ENCODE data around the gene BMPR1B.

Gene BMPR1B

GRCh38 chr4:94957030-94957429 is 199.3 kb downstream of the BMPR1B start:
- peak; percentile 33 for DNase-seq (ENCODE audit: low read depth)
- TF ChIP-seq, protein P1, sequence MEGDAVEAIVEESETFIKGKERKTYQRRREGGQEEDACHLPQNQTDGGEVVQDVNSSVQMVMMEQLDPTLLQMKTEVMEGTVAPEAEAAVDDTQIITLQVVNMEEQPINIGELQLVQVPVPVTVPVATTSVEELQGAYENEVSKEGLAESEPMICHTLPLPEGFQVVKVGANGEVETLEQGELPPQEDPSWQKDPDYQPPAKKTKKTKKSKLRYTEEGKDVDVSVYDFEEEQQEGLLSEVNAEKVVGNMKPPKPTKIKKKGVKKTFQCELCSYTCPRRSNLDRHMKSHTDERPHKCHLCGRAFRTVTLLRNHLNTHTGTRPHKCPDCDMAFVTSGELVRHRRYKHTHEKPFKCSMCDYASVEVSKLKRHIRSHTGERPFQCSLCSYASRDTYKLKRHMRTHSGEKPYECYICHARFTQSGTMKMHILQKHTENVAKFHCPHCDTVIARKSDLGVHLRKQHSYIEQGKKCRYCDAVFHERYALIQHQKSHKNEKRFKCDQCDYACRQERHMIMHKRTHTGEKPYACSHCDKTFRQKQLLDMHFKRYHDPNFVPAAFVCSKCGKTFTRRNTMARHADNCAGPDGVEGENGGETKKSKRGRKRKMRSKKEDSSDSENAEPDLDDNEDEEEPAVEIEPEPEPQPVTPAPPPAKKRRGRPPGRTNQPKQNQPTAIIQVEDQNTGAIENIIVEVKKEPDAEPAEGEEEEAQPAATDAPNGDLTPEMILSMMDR (IDR thresholded peaks at IDR 0.05; ENCODE audit: insufficient read depth, low read depth, low read length, missing control alignments): no peak
- no peak overlapping the region for H3K4me3 ChIP-seq (ENCODE audit: low read length)

DNA sequence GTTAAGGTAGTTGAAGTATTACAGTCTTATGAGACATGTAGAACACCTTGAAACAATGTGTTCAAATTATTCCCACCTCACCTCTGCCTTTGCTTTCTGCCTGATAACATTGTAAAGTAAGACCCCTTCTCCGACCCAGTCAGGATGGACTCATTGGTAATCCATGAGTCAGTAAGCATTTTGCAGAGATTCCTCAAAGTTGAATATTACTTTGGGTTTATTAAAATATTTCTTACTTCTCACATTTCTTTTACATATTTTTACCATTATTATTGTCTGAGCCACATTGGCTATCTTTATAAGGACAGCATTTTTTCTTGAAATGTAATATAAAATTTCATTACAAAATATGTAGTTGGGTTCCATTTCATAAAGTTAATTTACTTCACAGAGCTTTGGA is 201.6 kb downstream of the BMPR1B start:
- no peak for DNase-seq (ENCODE audit: low read depth)
- TF ChIP-seq, protein P1 (IDR thresholded peaks at IDR 0.05; ENCODE audit: insufficient read depth, low read depth, low read length, missing control alignments): no peak
- no peak overlapping the region for H3K4me3 ChIP-seq (ENCODE audit: low read length)

GRCh38 chr4:94960708-94961107 is 203.0 kb downstream of the BMPR1B start:
- DNase-seq (ENCODE audit: low read depth): no peak
- no peak overlapping the region for H3K4me3 ChIP-seq (ENCODE audit: low read length)
- TF ChIP-seq, protein P1 (IDR thresholded peaks at IDR 0.05; ENCODE audit: insufficient read depth, low read depth, low read length, missing control alignments): no peak

DNA sequence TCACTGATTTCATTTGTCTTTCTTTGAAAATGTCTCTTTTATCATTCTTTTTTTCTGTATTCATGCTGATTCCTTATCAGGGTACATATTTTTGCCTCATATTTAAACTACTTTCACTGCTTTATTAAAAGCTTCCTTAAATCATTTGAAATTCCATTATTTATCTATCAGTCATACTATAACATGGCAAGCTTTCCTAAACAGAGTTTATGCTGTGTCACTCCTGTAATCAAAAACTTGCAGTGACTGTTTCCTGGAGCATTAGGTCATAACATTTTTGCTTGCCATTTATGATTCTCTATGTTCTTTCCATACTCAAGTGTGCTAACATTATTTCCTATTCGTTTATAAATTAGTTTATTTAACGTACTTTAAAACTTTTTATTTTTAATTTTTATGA is 203.7 kb downstream of the BMPR1B start:
- H3K4me3 ChIP-seq (ENCODE audit: low read length): no peak overlapping the region
- TF ChIP-seq, protein P1 (IDR thresholded peaks at IDR 0.05; ENCODE audit: insufficient read depth, low read depth, low read length, missing control alignments): no peak
- DNase-seq (ENCODE audit: low read depth): peak; percentile 16

DNA sequence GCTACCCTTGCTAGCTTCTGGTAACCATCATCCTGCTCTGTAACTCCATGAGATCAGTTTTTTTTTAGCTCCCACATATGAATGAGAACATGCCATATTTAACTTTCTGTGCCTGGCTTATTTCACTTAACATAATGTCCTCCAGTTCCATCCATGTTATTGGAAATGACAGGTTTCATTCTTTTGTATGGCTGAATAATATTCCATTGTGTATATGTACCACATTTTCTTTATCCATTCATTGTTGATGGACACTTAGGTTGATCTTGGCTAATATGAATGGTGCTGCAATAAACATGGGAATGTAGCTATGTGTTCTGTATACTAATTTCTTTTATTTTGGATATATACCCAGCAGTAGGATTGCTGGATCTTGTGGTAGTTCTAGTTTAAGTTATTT is 204.7 kb downstream of the BMPR1B start:
- no peak overlapping the region for H3K4me3 ChIP-seq (ENCODE audit: low read length)
- DNase-seq (ENCODE audit: low read depth): no peak
- TF ChIP-seq, protein P1 (IDR thresholded peaks at IDR 0.05; ENCODE audit: insufficient read depth, low read depth, low read length, missing control alignments): no peak

DNA sequence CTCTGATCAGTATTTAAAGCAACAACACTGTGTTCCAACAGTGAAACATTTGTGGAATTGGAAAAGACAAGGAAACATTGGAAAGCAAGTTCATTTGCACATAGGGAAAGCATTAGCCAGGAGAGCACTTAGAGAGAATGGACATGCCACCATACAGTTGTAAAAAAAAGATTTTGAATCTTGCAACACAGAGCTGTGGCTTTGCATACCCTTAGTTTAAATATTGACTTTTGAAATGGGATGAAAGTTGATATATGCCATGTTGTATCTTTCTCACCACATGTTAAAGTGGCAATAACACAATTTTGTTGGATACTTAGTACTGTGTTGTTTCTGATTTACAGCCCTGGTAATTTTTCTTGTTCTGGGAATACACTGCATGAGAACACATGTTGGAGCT is 208.1 kb downstream of the BMPR1B start:
- TF ChIP-seq, protein P1 (IDR thresholded peaks at IDR 0.05; ENCODE audit: insufficient read depth, low read depth, low read length, missing control alignments): no peak
- no peak overlapping the region for H3K4me3 ChIP-seq (ENCODE audit: low read length)
- no peak for DNase-seq (ENCODE audit: low read depth)

DNA sequence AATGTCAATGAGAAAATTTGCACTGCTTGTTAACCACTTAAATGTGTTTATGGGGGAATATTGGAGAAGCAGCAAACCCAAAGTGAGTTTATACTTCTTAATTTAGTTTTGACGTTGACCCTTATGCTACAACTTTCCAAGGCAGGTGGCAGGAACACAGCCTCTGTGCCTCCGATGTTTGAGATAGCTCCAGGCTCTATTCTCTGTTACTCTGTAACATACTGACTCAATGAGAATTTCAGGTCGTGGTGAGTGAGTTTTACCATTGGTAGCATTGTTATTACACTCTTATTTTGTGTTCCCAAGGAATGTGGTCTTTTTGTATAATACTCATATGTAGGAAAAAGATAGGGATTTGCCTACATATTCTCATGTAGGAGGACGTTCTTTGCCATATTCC is 210.7 kb downstream of the BMPR1B start:
- no peak for DNase-seq (ENCODE audit: low read depth)
- TF ChIP-seq, protein P1 (IDR thresholded peaks at IDR 0.05; ENCODE audit: insufficient read depth, low read depth, low read length, missing control alignments): no peak
- H3K4me3 ChIP-seq (ENCODE audit: low read length): no peak overlapping the region
